Breast epithelium (tissue), 3 donors: ENCODE data around the gene MAST4.

Experiments
- POLR2A ChIP-seq: fragments of 450-650 bp; IDR thresholded peaks from one replicate; pipeline ENCODE4 v1.6.1; 2016; ENCODE audit warnings: antibody characterized with exemption, mild to moderate bottlenecking, moderate library complexity
- TF ChIP-seq, protein P1 (sequence below), 3 donors: fragments of 450-650 bp; IDR thresholded peaks; one replicate each; pipeline ENCODE4 v1.5.1; 2016 to 2017; ENCODE audit warnings: antibody characterized with exemption in 3 of 3, mild to moderate bottlenecking in 3 of 3, moderate library complexity in 3 of 3

DNA sequence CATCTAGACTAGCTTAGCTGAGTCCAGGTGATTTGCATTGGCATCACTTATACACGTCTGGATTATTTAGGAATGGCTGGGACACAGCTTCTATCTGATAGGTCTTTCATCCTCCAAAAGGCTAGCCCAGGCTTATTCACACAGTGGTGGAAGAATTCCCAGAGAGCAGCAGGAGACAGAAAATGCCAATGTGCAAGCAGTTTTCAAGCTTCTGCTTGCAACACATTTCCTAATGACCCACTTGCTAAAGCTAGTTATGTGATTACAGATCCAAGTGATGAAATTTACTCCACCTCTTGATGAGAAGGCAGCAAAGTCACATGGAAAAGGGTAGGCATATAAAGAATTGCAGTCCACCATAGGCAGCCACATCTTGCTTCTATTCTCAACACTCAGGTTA is 44.2 kb upstream of the MAST4 start:
- TF ChIP-seq, protein P1, sequence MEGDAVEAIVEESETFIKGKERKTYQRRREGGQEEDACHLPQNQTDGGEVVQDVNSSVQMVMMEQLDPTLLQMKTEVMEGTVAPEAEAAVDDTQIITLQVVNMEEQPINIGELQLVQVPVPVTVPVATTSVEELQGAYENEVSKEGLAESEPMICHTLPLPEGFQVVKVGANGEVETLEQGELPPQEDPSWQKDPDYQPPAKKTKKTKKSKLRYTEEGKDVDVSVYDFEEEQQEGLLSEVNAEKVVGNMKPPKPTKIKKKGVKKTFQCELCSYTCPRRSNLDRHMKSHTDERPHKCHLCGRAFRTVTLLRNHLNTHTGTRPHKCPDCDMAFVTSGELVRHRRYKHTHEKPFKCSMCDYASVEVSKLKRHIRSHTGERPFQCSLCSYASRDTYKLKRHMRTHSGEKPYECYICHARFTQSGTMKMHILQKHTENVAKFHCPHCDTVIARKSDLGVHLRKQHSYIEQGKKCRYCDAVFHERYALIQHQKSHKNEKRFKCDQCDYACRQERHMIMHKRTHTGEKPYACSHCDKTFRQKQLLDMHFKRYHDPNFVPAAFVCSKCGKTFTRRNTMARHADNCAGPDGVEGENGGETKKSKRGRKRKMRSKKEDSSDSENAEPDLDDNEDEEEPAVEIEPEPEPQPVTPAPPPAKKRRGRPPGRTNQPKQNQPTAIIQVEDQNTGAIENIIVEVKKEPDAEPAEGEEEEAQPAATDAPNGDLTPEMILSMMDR (IDR thresholded peaks at IDR 0.05) = no peak
- no peak for TF ChIP-seq POLR2A
